OCI-LY1 (cell line): ENCODE results near the gene SUN2.

ENCODE experiments used
- H2AFZ ChIP-seq: fragments of 200-600 bp; sonication (generic), shearing (Covaris generic); 2 replicates; pipeline ENCODE4 v1.6.0; 2014; ENCODE audit warnings: antibody characterized with exemption, mild to moderate bottlenecking, low read length
- H3F3A ChIP-seq: fragments of 200-600 bp; sonication (generic), shearing (Covaris generic); 2 replicates; pipeline ENCODE4 v1.6.0; 2014; ENCODE audit warnings: mild to moderate bottlenecking, antibody characterized with exemption, low read length, moderate library complexity; ENCODE audit not compliant: insufficient read depth
- H3K27ac ChIP-seq: fragments of 200-600 bp; sonication (generic); 2 replicates; pipeline ENCODE4 v1.5.1; 2014; ENCODE audit warnings: low read length, mixed run types, mild to moderate bottlenecking, low read depth; ENCODE audit not compliant: poor library complexity, severe bottlenecking
- H3K27me3 ChIP-seq: fragments of 200-600 bp; sonication (generic); 2 replicates; pipeline ENCODE4 v1.6.0; 2014; ENCODE audit warnings: antibody characterized with exemption, mild to moderate bottlenecking, low read length, moderate library complexity; ENCODE audit not compliant: insufficient read depth
- H3K36me3 ChIP-seq: fragments of 200-600 bp; sonication (generic); 2 replicates; pipeline ENCODE4 v1.6.1; 2014; ENCODE audit warnings: mild to moderate bottlenecking, antibody characterized with exemption, low read length, moderate library complexity, mixed read lengths; ENCODE audit not compliant: insufficient read depth
- H3K4me1 ChIP-seq: fragments of 200-600 bp; sonication (generic); 2 replicates; pipeline ENCODE4 v1.5.1; 2014; ENCODE audit warnings: mild to moderate bottlenecking, low read length, moderate library complexity; ENCODE audit not compliant: insufficient read depth, severe bottlenecking
- H3K4me2 ChIP-seq: fragments of 200-600 bp; sonication (generic), shearing (Covaris generic); 2 replicates; pipeline ENCODE4 v1.6.1; 2014; ENCODE audit warnings: low read length
- H3K4me3 ChIP-seq: fragments of 200-600 bp; sonication (generic); 2 replicates; pipeline ENCODE4 v1.5.1; 2014; ENCODE audit warnings: low read length, low read depth, mild to moderate bottlenecking, mixed read lengths; ENCODE audit not compliant: poor library complexity, severe bottlenecking
- H3K79me2 ChIP-seq: fragments of 200-600 bp; shearing (Covaris generic); 2 replicates; pipeline ENCODE4 v1.6.1; 2016; ENCODE audit warnings: mixed run types, low read length, mixed read lengths; ENCODE audit not compliant: insufficient read depth
- H3K9ac ChIP-seq: fragments of 200-600 bp; sonication (generic), shearing (Covaris generic); 2 replicates; pipeline ENCODE4 v1.6.1; 2014; ENCODE audit warnings: mild to moderate bottlenecking, low read length, mixed read lengths
- H3K9me2 ChIP-seq: fragments of 200-600 bp; sonication (generic), shearing (Covaris generic); 2 replicates; pipeline ENCODE4 v1.6.1; 2014; ENCODE audit warnings: low read depth, mild to moderate bottlenecking, low read length, mixed read lengths
- H3K9me3 ChIP-seq: fragments of 200-600 bp; shearing (Covaris generic); 2 replicates; pipeline ENCODE4 v1.6.1; 2014; ENCODE audit warnings: low read length, mixed read lengths
- H4K20me1 ChIP-seq: fragments of 200-600 bp; sonication (generic), shearing (Covaris generic); 2 replicates; pipeline ENCODE4 v1.6.0; 2016; ENCODE audit warnings: mild to moderate bottlenecking, low read length; ENCODE audit not compliant: insufficient read depth
- EZH2 ChIP-seq: fragments of 200-600 bp; sonication (generic), shearing (Covaris generic); IDR thresholded peaks from 2 replicates; pipeline ENCODE4 v1.8.0; 2017; ENCODE audit warnings: borderline replicate concordance, mixed run types, mild to moderate bottlenecking, antibody characterized with exemption, low read length, moderate library complexity, mixed read lengths
- TF ChIP-seq, protein P1 (sequence below): fragments of 200-600 bp; sonication (generic), shearing (Covaris generic); IDR thresholded peaks from 2 replicates; pipeline ENCODE4 v1.5.1; 2017; ENCODE audit warnings: mild to moderate bottlenecking, antibody characterized with exemption, low read length, moderate library complexity, mixed read lengths

Gene SUN2

DNA sequence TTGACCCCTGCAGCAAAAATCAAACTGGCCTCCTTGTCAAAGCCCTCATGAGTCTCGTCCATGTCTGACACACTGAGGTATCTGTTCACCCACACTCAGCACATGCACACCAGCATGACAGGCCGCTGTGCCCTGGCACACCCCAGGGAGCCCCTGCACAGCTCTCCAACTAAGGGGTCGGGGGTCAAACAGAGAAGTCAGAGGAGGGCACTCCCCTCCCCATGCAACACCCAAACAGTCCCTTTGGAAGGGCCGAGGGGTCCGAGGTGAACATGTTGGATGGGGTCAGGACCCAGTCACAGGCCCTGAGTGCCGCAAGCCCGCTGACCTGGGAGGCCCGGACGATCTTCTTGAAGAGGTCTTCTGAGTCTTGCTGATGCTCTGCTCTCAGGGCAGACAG lies 14.6 kb downstream of the SUN2 start:
- no peaks in the 10 kb centered on the region for H3F3A ChIP-seq
- no peak overlapping the region for H3K4me2 ChIP-seq
- peaks cover 100% of the 10 kb centered on the region for H3K36me3 ChIP-seq
- H3K79me2 ChIP-seq: no peaks in the 10 kb centered on the region
- no peaks in the 10 kb centered on the region for H3K9me2 ChIP-seq
- no peaks in the 10 kb centered on the region for H3K9me3 ChIP-seq
- TF ChIP-seq, protein P1, sequence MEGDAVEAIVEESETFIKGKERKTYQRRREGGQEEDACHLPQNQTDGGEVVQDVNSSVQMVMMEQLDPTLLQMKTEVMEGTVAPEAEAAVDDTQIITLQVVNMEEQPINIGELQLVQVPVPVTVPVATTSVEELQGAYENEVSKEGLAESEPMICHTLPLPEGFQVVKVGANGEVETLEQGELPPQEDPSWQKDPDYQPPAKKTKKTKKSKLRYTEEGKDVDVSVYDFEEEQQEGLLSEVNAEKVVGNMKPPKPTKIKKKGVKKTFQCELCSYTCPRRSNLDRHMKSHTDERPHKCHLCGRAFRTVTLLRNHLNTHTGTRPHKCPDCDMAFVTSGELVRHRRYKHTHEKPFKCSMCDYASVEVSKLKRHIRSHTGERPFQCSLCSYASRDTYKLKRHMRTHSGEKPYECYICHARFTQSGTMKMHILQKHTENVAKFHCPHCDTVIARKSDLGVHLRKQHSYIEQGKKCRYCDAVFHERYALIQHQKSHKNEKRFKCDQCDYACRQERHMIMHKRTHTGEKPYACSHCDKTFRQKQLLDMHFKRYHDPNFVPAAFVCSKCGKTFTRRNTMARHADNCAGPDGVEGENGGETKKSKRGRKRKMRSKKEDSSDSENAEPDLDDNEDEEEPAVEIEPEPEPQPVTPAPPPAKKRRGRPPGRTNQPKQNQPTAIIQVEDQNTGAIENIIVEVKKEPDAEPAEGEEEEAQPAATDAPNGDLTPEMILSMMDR: no peak
- no peak for TF ChIP-seq EZH2
- H2AFZ ChIP-seq: no peak overlapping the region
- no peaks in the 10 kb centered on the region for H3K27me3 ChIP-seq
- H3K27ac ChIP-seq: no peak overlapping the region
- H3K4me3 ChIP-seq: no peak overlapping the region
- H3K4me1 ChIP-seq: no peaks in the 10 kb centered on the region
- no peak overlapping the region for H3K9ac ChIP-seq
- H4K20me1 ChIP-seq: no peaks in the 10 kb centered on the region

DNA sequence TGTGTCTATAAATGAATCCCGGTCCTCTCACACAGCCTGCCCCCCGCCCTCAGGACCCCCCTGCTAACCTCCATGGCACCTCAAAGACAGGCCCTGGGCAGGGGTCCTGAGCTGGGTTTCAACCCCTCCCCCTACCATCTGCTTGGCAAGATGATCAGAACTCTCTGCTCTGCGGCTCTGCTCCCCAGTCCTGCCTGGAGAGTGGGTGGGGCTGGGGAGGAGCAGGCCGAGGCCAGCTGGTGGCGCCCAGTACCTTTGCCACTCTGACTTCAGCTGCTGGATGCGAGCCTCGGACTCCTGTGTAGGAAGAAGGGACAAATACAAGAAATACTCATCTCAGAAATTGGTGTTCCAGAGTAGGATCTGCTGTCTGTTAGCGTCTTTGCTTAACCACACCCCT lies 15.0 kb downstream of the SUN2 start:
- no peak overlapping the region for H3K4me2 ChIP-seq
- no peak overlapping the region for H3K4me3 ChIP-seq
- no peak for TF ChIP-seq EZH2
- TF ChIP-seq, protein P1: no peak
- H3K9ac ChIP-seq: no peak overlapping the region
- H3K4me1 ChIP-seq: no peaks in the 10 kb centered on the region
- no peaks in the 10 kb centered on the region for H3K9me2 ChIP-seq
- no peaks in the 10 kb centered on the region for H3K9me3 ChIP-seq
- no peak overlapping the region for H3K27ac ChIP-seq
- no peaks in the 10 kb centered on the region for H4K20me1 ChIP-seq
- H3F3A ChIP-seq: no peaks in the 10 kb centered on the region
- H3K27me3 ChIP-seq: no peaks in the 10 kb centered on the region
- no peak overlapping the region for H2AFZ ChIP-seq
- no peaks in the 10 kb centered on the region for H3K79me2 ChIP-seq
- H3K36me3 ChIP-seq: peaks cover 100% of the 10 kb centered on the region

DNA sequence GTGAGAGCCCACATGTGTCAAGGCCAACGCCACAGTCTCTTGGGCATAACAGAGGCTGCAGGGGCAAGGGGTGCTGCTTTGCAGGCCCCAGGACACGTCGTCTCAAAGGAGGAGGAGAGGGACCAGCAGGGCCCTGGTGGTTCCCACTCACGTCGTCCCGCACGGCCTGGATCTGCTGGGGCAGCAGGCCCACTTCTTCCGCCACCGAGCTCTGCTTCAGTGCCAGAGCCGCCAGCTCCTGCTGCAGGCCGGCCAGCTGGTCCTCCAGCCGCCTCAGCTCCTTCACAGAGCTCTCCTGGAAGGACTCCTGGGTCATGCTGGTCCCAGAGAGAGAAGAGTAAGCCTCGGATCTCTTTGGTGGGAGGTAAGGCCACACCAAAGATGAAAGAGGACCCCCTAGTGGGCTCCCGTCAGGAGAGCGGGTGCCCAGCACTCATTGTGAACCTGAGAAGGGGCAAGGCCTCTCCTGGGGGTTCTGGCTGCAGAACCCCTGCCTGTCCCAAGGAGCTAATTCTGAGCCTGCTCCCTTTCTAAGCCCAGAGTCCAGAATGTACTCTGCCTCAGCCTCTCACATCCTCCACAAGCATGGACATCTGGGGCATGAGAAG lies 15.6 kb downstream of the SUN2 start:
- Histone ChIP-seq H2AFZ (no peak overlapping the region), H3K79me2 (no peaks in the 10 kb centered on the region), H3K4me2 (no peak overlapping the region), H3K9me3 (no peaks in the 10 kb centered on the region), H3K27ac (no peak overlapping the region), H3K4me3 (no peak overlapping the region), H3K36me3 (peaks cover 99% of the 10 kb centered on the region), H3K27me3 (no peaks in the 10 kb centered on the region), H3F3A (no peaks in the 10 kb centered on the region), H3K9me2 (no peaks in the 10 kb centered on the region), H3K9ac (no peak overlapping the region), H3K4me1 (no peaks in the 10 kb centered on the region), H4K20me1 (no peaks in the 10 kb centered on the region)
- TF ChIP-seq, protein P1: no peak
- TF ChIP-seq EZH2: no peak
